Activated CD4-positive, alpha-beta T cell treated with anti-CD3 and anti-CD28 coated beads for 24 hours (primary cell): Measurements from ENCODE around the gene LTB4R.

ENCODE experiments used
- DNase-seq, 2 donors: peaks; one replicate each; pipeline ENCODE4 v3.0.0-alpha.2; 2020; ENCODE audit warnings: low read depth in 2 of 2

Gene LTB4R

GRCh38 chr14:24300326-24300980, 10.8 kb upstream of the LTB4R start:
- no peak for DNase-seq

- no peak for DNase-seq
Observed at GRCh38 chr14:24304019-24304387, 7.3 kb upstream of the LTB4R start.

GRCh38 chr14:24307156-24307574, 4.1 kb upstream of the LTB4R start:
- no peak for DNase-seq

GRCh38 chr14:24307575-24308341, 3.5 kb upstream of the LTB4R start, which contains the start of gene CIDEB:
CIDEB (minus strand) TSS chr14:24307977; CDS start chr14:24307858, 119 bp downstream.
- DNase-seq: peak in 1 of 2 donors; percentile 43

- no peak for DNase-seq
Observed at GRCh38 chr14:24308342-24309124, 2.8 kb upstream of the LTB4R start.

- DNase-seq: no peak
Observed at GRCh38 chr14:24309538-24310264, 1.6 kb upstream of the LTB4R start, which contains the start of gene LTB4R2. LTB4R2 (plus strand) TSS chr14:24310140; CDS start chr14:24310665, 525 bp downstream.

GRCh38 chr14:24310265-24310645, 1.0 kb upstream of the LTB4R start:
- no peak for DNase-seq

GRCh38 chr14:24311837-24312615, 724 bp downstream of the LTB4R start:
- DNase-seq: no peak

- no peak for DNase-seq
Observed at GRCh38 chr14:24312736-24313507, 1.6 kb downstream of the LTB4R start.

- DNase-seq: no peak
Observed at GRCh38 chr14:24313913-24314312, 2.6 kb downstream of the LTB4R start.

- DNase-seq: no peak
Observed at GRCh38 chr14:24314377-24315193, 3.3 kb downstream of the LTB4R start.

GRCh38 chr14:24315243-24315806, 4.0 kb downstream of the LTB4R start:
- DNase-seq: no peak

- no peak for DNase-seq
Observed at GRCh38 chr14:24315807-24316596, 4.7 kb downstream of the LTB4R start.

GRCh38 chr14:24316597-24316950, 5.3 kb downstream of the LTB4R start:
- no peak for DNase-seq

- no peak for DNase-seq
Observed at GRCh38 chr14:24317141-24317928, 6.0 kb downstream of the LTB4R start.

GRCh38 chr14:24321212-24321975, 10.1 kb downstream of the LTB4R start:
- DNase-seq: no peak

- no peak for DNase-seq
Observed at GRCh38 chr14:24322672-24323071, 11.4 kb downstream of the LTB4R start.
